Hepatic stellate cell (primary cell): ENCODE results near the gene EPHB4.
"Not testable (repeated sequence)": the region's sequence is repeated elsewhere in the genome, so short reads cannot be mapped to it uniquely, and the experiment has no call there.

Experiments used
- DNase-seq: peaks from one replicate; pipeline ENCODE4 v3.0.0; 2011; ENCODE audit warnings: low spot score

The EPHB4 gene

GRCh38 chr7:100827330-100828226, at the start of gene EPHB4:
Gene EPHB4, minus strand, starts transcription at chr7:100827523. Its CDS starts 493 bp downstream, at chr7:100827030.
- peak; percentile 72 for DNase-seq

GRCh38 chr7:100875356-100875751, 48.0 kb upstream of the EPHB4 start:
- peak; percentile 55 for DNase-seq

GRCh38 chr7:100874577-100875355, 47.4 kb upstream of the EPHB4 start, which contains the start of gene SRRT:
Gene SRRT, plus strand, starts transcription at chr7:100875103. Its CDS starts 488 bp downstream, at chr7:100875591.
- DNase-seq, result peak; percentile 99

- DNase-seq, result no peak
Measured at GRCh38 chr7:100874300-100874576, 46.9 kb upstream of the EPHB4 start.

GRCh38 chr7:100873599-100874299, 46.4 kb upstream of the EPHB4 start:
- DNase-seq, result no peak

DNA sequence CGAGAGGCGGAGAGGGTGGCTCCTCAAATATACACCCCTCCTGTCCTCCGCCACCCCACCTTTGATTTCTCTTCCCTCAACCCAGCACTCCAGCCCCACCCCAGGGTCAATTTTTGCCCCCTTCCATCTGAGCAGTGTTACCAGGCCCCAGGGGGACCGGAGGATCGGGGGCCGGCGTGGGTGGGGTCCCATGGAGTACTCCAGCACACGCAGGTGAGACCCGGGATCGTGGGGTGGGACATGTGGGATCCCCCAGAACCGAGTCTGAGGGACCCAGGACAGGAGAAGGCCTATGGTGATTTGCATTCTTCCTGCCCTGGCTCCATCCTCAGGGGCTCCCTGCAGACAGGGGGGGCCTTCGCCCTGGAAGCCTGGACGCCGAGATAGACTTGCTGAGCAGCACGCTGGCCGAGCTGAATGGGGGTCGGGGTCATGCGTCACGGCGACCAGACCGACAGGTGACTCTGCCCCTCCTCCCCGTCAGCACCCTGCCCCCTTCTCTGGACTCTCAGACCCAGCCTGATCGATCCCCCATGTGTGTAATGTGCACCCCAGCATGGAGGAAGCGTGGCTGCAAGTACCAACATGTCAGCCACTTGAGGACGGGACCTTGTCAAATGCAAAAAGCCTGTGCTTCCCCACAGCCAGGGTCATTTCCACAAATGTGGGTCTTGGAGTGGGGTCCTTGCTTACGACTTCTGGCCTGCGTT, 40.6 kb upstream of the EPHB4 start:
- no peak for DNase-seq

GRCh38 chr7:100867040-100867775, 39.9 kb upstream of the EPHB4 start, which contains the start of gene TRIP6:
Gene TRIP6, plus strand, starts transcription at chr7:100867387. Its CDS starts 111 bp downstream, at chr7:100867498.
- peak; percentile 99 for DNase-seq

GRCh38 chr7:100866729-100867039, 39.4 kb upstream of the EPHB4 start:
- no peak for DNase-seq

GRCh38 chr7:100865938-100866728, 38.8 kb upstream of the EPHB4 start:
- no peak for DNase-seq

DNA sequence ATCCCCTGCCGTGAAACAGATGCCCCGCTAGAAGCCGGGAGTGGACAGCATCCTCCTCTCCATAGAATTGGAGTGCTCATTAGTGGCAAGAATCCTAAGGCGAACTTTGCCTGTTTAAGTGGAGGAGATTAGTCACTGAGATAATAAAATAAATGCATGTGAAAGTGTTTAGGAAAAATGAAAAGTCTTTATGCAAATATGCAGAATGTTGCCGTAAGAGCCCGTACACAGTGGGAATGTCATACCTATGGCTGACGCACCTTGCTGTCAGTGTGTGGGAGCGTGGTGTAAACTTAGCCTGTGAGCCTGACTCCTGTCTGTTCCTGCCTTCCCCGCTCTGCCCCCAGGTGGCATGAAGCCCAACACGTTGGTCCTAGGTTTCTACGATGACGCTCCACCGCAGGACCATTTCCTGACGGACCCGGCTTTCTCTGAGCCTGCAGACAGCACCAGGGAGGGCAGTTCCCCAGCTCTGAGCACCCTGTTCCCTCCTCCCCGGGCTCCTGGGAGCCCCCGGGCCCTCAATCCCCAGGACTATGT, 38.1 kb upstream of the EPHB4 start:
- DNase-seq, result no peak

DNA sequence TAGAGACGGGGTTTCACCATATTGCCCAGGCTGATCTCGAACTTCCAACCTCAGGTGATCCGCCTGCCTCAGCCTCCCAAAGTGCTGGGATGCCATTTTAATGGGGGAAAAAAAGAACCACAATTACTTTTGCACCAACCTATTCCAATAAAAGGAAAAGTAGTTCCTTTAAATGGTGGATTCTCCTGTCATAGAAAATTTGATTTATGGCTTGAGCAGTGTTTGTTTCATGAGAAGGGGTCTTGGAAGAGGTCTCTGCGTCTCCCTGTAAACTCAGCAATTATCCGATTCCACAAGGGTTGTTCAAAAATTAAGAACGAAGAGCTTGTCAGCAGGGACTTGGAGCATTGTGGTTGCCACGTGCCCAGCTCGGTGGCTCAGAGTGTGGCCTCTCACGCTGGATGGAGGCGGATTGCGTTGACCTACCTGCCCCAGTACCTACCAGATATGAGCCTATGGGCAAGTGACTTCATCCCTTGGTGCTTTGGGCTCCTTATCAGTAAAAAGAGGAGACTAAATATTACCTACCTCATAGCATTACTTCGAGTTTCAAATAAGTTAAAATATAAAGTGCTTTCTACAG, 37.0 kb upstream of the EPHB4 start:
- DNase-seq, result no peak

DNA sequence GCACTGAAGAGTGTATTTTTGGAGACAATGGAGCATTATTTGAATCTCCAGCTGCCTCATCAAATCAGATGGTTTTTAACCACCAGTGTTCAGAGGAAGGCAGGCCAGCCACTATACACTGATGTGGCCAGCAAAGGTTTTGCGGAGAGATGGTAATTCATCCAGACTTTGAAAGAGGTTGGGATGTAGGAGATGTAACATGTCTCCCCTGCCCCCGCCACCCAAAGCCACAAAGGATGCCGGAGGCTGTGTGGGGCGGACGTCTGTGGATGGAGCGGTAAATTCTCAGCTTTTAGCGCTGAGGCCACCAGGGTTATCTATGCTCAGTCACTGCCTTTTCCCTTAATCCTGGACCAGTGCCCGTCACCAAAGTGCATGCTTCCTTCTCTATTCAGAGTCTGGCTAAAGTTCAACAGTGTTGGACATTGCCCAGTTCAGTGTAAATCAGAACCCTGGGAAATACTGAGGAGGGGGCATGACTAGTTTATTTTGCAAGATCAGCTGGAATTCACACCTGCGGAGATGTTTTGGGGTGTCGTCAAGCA, 36.2 kb upstream of the EPHB4 start:
- DNase-seq, result no peak

DNA sequence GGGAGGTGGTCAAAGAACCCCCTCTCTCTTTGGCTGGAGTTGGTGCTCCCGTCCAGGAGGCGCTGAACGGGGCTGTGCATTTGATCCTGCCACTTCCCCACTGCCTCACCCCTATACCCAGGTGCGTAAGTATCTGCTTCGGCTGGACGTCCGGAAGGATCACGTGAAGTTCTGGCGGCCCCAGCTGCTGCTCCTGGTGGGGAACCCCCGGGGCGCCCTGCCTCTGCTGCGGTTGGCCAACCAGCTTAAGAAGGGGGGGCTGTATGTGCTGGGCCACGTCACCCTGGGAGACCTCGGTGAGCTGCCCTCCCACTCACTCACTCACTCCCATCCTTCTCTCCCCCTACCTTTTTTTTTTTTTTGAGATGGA, 34.3 kb upstream of the EPHB4 start:
- no peak for DNase-seq

DNA sequence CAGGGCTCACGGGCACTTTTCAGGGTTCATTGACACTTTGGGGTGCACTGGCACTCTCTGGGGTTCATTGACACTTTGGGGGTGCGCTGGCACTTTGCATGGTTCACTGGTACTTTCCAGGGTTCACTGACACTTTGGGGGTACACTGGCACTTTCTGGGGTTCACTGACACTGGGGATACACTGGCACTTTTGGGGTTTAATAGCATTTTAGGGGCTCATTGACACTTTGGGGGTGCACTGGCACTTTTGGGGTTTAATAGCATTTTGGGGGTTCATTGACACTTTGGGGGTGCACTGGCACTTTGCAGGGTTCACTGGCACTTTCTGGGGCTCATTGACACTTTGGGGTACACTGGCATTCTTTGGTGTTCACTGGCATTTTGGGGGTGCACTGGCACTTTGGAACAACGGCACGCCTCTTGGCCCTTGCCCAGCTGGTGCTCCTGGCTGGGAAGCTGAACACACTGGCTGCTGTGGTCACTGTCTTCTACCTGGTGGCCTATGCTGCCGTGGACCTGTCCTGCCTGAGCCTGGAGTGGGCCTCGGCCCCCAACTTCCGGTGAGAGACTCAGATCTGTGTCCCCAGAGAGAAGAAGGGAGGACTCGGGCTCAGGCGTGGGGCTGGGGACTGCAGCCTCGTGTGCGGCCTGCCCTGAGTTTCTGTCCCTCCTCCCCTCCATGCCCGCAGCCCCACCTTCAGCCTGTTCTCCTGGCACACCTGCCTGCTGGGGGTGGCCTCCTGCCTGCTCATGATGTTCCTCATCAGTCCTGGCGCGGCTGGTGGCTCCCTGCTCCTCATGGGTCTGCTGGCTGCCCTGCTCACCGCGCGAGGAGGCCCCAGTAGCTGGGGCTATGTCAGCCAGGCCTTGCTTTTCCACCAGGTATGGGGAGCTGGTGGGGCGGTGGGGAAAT, 33.6 kb upstream of the EPHB4 start:
- DNase-seq, result no peak

GRCh38 chr7:100859856-100860255, 32.5 kb upstream of the EPHB4 start:
- no peak for DNase-seq

GRCh38 chr7:100856871-100857282, 29.6 kb upstream of the EPHB4 start:
- DNase-seq, result no peak

DNA sequence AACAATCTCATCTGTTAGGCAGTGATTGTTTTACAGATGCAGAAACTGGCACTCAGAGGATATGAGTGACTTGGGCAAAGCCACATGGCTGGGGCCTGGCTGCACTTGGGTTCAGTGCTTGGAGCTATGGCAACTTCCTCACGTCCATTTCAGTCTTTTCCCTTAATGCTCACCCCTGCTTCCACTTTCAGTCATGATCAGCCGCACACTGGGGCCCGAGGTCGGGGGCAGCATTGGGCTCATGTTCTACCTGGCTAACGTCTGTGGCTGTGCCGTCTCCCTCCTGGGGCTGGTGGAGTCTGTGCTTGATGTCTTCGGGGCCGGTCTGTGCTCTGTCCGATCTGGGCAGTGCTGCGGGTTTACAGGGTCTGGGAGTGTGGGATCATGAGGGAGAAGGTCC, 28.2 kb upstream of the EPHB4 start:
- no peak for DNase-seq

DNA sequence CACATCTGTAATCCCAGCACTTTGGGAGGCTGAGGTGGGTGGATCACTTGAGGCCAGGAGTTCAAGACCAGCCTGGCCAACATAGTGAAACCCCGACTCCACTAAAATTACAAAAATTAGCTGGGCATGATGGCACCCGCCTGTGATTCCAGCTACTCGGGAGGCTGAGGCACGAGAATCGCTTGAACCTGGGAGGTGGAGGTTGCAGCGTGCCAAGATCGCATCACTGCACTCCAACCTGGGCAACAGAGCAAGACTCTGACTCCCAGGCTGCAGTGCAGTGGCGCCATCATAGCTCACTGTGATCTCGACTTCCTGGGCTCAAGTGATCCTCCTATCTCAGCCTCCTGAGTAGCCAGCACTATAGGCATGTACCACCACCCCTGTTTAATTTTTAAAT, 27.6 kb upstream of the EPHB4 start:
- not testable (repeated sequence) for DNase-seq
